Natural killer cell (primary cell): ENCODE data around the gene B3GALT6. TPM values are rescaled to one million over a fixed set of nuclear protein-coding genes. Genes with fewer than 3 reads are reported as not detected.
A peak's percentile ranks its signal among the peaks of the same experiment; 100 is the strongest.

ENCODE experiments used
- ATAC-seq, 3 donors: fragments of 150-1000 bp in 2 of 3; fragments of 200-7000 bp in 1 of 3; cut with Tn5 transposase; 1 replicate in 1 of 3; 2 replicates in 2 of 3; pipeline ENCODE4 v1.10.0; 2021; ENCODE audit warnings: mild to moderate bottlenecking in 2 of 3, moderate library complexity in 2 of 3
- DNase-seq, 2 donors: peaks; one replicate each; pipeline versions ENCODE4 v3.0.0 to v3.0.0-alpha.2; 2013 to 2021; ENCODE audit warnings: mixed read lengths in 1 of 2
- H3K27ac ChIP-seq: one replicate; pipeline ENCODE4 v1.5.1; 2013; ENCODE audit warnings: mild to moderate bottlenecking, low read length
- H3K27me3 ChIP-seq: one replicate; pipeline ENCODE4 v1.6.1; 2013; ENCODE audit warnings: low read length; ENCODE audit not compliant: control insufficient read depth, insufficient read depth
- H3K36me3 ChIP-seq: one replicate; pipeline ENCODE4 v1.6.1; 2013; ENCODE audit warnings: low read length; ENCODE audit not compliant: control insufficient read depth, insufficient read depth
- H3K4me1 ChIP-seq: one replicate; pipeline ENCODE4 v1.6.1; 2013; ENCODE audit warnings: low read length; ENCODE audit not compliant: control insufficient read depth, insufficient read depth
- H3K4me3 ChIP-seq: one replicate; pipeline ENCODE4 v1.5.1; 2013; ENCODE audit warnings: low read length
- H3K9me3 ChIP-seq: one replicate; pipeline ENCODE4 v1.6.1; 2013; ENCODE audit warnings: low read length; ENCODE audit not compliant: control insufficient read depth, insufficient read depth
- H3K27ac Mint-ChIP-seq, 2 donors: one replicate each; pipeline ENCODE4 v1.8.0; 2022; ENCODE audit warnings: mild to moderate bottlenecking in 2 of 2, mixed read lengths in 2 of 2, moderate library complexity in 1 of 2
- H3K27me3 Mint-ChIP-seq, 2 donors: one replicate each; pipeline ENCODE4 v1.8.0; 2022; ENCODE audit warnings: low read depth in 2 of 2, mixed read lengths in 2 of 2
- H3K36me3 Mint-ChIP-seq: one replicate; pipeline ENCODE4 v1.8.0; 2022; ENCODE audit warnings: mixed read lengths
- H3K4me1 Mint-ChIP-seq, 2 donors: one replicate each; pipeline ENCODE4 v1.8.0; 2022; ENCODE audit warnings: mixed read lengths in 2 of 2
- H3K4me3 Mint-ChIP-seq: one replicate; pipeline ENCODE4 v1.8.0; 2022; ENCODE audit warnings: mild to moderate bottlenecking, moderate library complexity, mixed read lengths
- H3K9me3 Mint-ChIP-seq, 2 donors: one replicate each; pipeline ENCODE4 v1.8.0; 2022; ENCODE audit warnings: mixed read lengths in 2 of 2
- CTCF ChIP-seq: fragments of 200-600 bp; IDR thresholded peaks from one replicate; pipeline ENCODE4 v1.8.0; 2022; ENCODE audit warnings: antibody characterized with exemption
- WGBS: methylation state at CpG from one replicate; pipeline ENCODE4 v1.1.7; 2013; ENCODE audit warnings: missing lambda C conversion rate; ENCODE audit not compliant: insufficient coverage; 5-methylcytosine and 5-hydroxymethylcytosine counted together
- intact Hi-C: fragments of 100-400 bp; cut with micrococcal nuclease; formaldehyde crosslinking; loops from one replicate; pipeline ENCODE4 v1.14.2; 2022
- total RNA-seq, 4 donors: library from RNA; stranded (reverse); fragments of 120-200 nt in 1 of 4; gene quantifications; one replicate each; pipeline versions ENCODE4 v1.2.3 to v1.2.4, GENCODE V29; 2013 to 2022

The B3GALT6 gene
- total RNA-seq, 3 donors from 2014 or later (not counting 1 experiment from before 2014, with no cell fraction given) = 13.7 to 16.5 (median 16.3) TPM

GRCh38 chr1:1231400-1232207 is 433 bp upstream of the B3GALT6 start, which contains the start of gene SDF4:
SDF4 (minus strand) TSS chr1:1232001; CDS start chr1:1228772, 3,229 bp downstream.
- Mint-ChIP-seq H3K4me1 (peaks cover 28 to 29% of the 10 kb centered on the region in 2 donors), H3K4me3 (peak within 1 kb of the TSS; percentile 95), H3K27ac (peak within 1 kb of the TSS; percentile 82 to 88), H3K36me3 (no peaks in the 10 kb centered on the region), H3K9me3 (no peaks in the 10 kb centered on the region), H3K27me3 (no peaks in the 10 kb centered on the region)
- WGBS = under 1% methylated on average over 99 of the region's 99 CpGs
- Histone ChIP-seq H3K27ac (peak within 1 kb of the TSS; percentile 76), H3K9me3 (no peaks in the 10 kb centered on the region), H3K4me1 (peaks cover 46% of the 10 kb centered on the region), H3K27me3 (no peaks in the 10 kb centered on the region), H3K36me3 (peaks cover 30% of the 10 kb centered on the region), H3K4me3 (peak within 1 kb of the TSS; percentile 89)
- intact Hi-C loops = loop anchor here (2.0 kb wide), 1 partner anchor 17 kb away; the partner anchor contains the start of gene TNFRSF4
- peak; percentile 96 to 98 for DNase-seq
- ATAC-seq = peak; percentile 91 to 97 (median 94)
- TF ChIP-seq CTCF = no peak

- WGBS = 84% methylated on average over 98 of the region's 98 CpGs
- H3K27me3 Mint-ChIP-seq = no peaks in the 10 kb centered on the region
- Histone ChIP-seq H3K27ac (no peak overlapping the region), H3K36me3 (peaks cover 22% of the 10 kb centered on the region), H3K9me3 (no peaks in the 10 kb centered on the region), H3K4me1 (peaks cover 49% of the 10 kb centered on the region), H3K27me3 (peaks cover 2% of the 10 kb centered on the region), H3K4me3 (no peak overlapping the region)
- no peaks in the 10 kb centered on the region for H3K9me3 Mint-ChIP-seq
- ATAC-seq (no peak), DNase-seq (peak in 1 of 2 donors; percentile 26)
- H3K36me3 Mint-ChIP-seq = no peaks in the 10 kb centered on the region
- intact Hi-C loops = no loop called here
- no peak for TF ChIP-seq CTCF
- H3K27ac Mint-ChIP-seq = peak overlapping the region; percentile 64 to 70
- H3K4me1 Mint-ChIP-seq = peaks cover 28 to 29% of the 10 kb centered on the region in 2 donors
- peak overlapping the region; percentile 88 for H3K4me3 Mint-ChIP-seq
These were observed 944 bp downstream of the B3GALT6 start for GRCh38 chr1:1232796-1233566.

- Mint-ChIP-seq H3K4me1 (peaks cover 28 to 29% of the 10 kb centered on the region in 2 donors), H3K36me3 (no peaks in the 10 kb centered on the region), H3K27me3 (no peaks in the 10 kb centered on the region), H3K27ac (peak overlapping the region; percentile 64 to 70), H3K4me3 (peak overlapping the region; percentile 88), H3K9me3 (no peaks in the 10 kb centered on the region)
- DNase-seq (no peak), ATAC-seq (no peak)
- H3K27ac ChIP-seq = no peak overlapping the region
- peaks cover 2% of the 10 kb centered on the region for H3K27me3 ChIP-seq
- intact Hi-C loops = no loop called here
- no peak for TF ChIP-seq CTCF
- 94% methylated on average over 15 of the region's 15 CpGs for WGBS
- H3K9me3 ChIP-seq = no peaks in the 10 kb centered on the region
- H3K4me3 ChIP-seq = no peak overlapping the region
- H3K36me3 ChIP-seq = peaks cover 16% of the 10 kb centered on the region
- H3K4me1 ChIP-seq = peaks cover 47% of the 10 kb centered on the region
These were observed 1.5 kb downstream of the B3GALT6 start for GRCh38 chr1:1233567-1233892.
